Endodermal cell (in vitro differentiated cells): ENCODE results near the gene DCLRE1A. TPM values are rescaled to one million over a fixed set of nuclear protein-coding genes. Genes with fewer than 3 reads are reported as not detected.
"Not testable (repeated sequence)": the region's sequence is repeated elsewhere in the genome, so short reads cannot be mapped to it uniquely, and the experiment has no call there.

Experiments
- DNase-seq: peaks from one replicate; pipeline ENCODE4 v3.0.0-alpha.2; 2017
- H3K27ac ChIP-seq: 2 replicates; pipeline ENCODE4 v1.5.1; 2013; ENCODE audit warnings: mild to moderate bottlenecking, low read depth, low read length, moderate library complexity
- H3K27me3 ChIP-seq: 2 replicates; pipeline ENCODE4 v1.6.1; 2013; ENCODE audit warnings: mild to moderate bottlenecking, low read length, moderate library complexity; ENCODE audit not compliant: insufficient read depth, control insufficient read depth, poor library complexity, severe bottlenecking
- H3K36me3 ChIP-seq: 2 replicates; pipeline ENCODE4 v1.7.0; 2013; ENCODE audit warnings: mild to moderate bottlenecking, low read length, moderate library complexity; ENCODE audit not compliant: control insufficient read depth, insufficient read depth
- H3K4me1 ChIP-seq: one replicate; pipeline ENCODE4 v1.7.0; 2013; ENCODE audit warnings: low read length; ENCODE audit not compliant: control insufficient read depth, insufficient read depth
- H3K4me3 ChIP-seq: 2 replicates; pipeline ENCODE4 v1.5.1; 2013; ENCODE audit warnings: mild to moderate bottlenecking, low read length, moderate library complexity
- H3K9ac ChIP-seq: 2 replicates; pipeline ENCODE4 v1.6.1; 2013; ENCODE audit warnings: mild to moderate bottlenecking, low read length, moderate library complexity; ENCODE audit not compliant: poor library complexity, severe bottlenecking; ENCODE audit errors: extremely low read depth
- H3K9me3 ChIP-seq: 2 replicates; pipeline ENCODE4 v1.6.1; 2013; ENCODE audit warnings: mild to moderate bottlenecking, low read length, moderate library complexity; ENCODE audit not compliant: control insufficient read depth
- H3K27ac Mint-ChIP-seq: 2 replicates; pipeline ENCODE4 v1.8.0; 2020; ENCODE audit warnings: mixed read lengths
- H3K27me3 Mint-ChIP-seq: 2 replicates; pipeline ENCODE4 v1.8.0; 2021; ENCODE audit warnings: mild to moderate bottlenecking, mixed read lengths; ENCODE audit not compliant: insufficient read depth
- H3K36me3 Mint-ChIP-seq: 2 replicates; pipeline ENCODE4 v1.8.0; 2020; ENCODE audit warnings: low read depth, mixed read lengths
- H3K4me1 Mint-ChIP-seq: 2 replicates; pipeline ENCODE4 v1.8.0; 2020; ENCODE audit warnings: mixed read lengths
- H3K4me3 Mint-ChIP-seq: 2 replicates; pipeline ENCODE4 v1.8.0; 2020; ENCODE audit warnings: mild to moderate bottlenecking, moderate library complexity, mixed read lengths
- H3K9me3 Mint-ChIP-seq: 2 replicates; pipeline ENCODE4 v1.8.0; 2020; ENCODE audit warnings: mild to moderate bottlenecking, mixed read lengths
- WGBS, 2 experiments: methylation state at CpG; one replicate each; pipeline versions ENCODE4 v1.1.5 to v1.1.7; 2013; ENCODE audit warnings: missing lambda C conversion rate in 2 of 2, mixed read lengths in 1 of 2; ENCODE audit not compliant: insufficient coverage in 1 of 2, insufficient read length in 1 of 2; 5-methylcytosine and 5-hydroxymethylcytosine counted together
- total RNA-seq, 2 donors: library from RNA; stranded (reverse); fragmentation: NEBNext Ultra II Directional in 1 of 2; extraction: Animal tissue kit (Norgen Biotek cat#: 25700) in 1 of 2; gene quantifications; 2 replicates in 1 of 2; 3 replicates in 1 of 2; pipeline ENCODE4 v1.2.1, GENCODE V29; 2021
- TF ChIP-seq, protein P1 (sequence below): fragments of 200-600 bp; sonication (generic); conservative IDR thresholded peaks from 2 replicates; pipeline ENCODE4 v1.5.0; 2021; ENCODE audit warnings: antibody characterized with exemption, mild to moderate bottlenecking

Gene DCLRE1A
- total RNA-seq, 2 donors from 2014 or later = 9.6 to 17.8 TPM

DNA sequence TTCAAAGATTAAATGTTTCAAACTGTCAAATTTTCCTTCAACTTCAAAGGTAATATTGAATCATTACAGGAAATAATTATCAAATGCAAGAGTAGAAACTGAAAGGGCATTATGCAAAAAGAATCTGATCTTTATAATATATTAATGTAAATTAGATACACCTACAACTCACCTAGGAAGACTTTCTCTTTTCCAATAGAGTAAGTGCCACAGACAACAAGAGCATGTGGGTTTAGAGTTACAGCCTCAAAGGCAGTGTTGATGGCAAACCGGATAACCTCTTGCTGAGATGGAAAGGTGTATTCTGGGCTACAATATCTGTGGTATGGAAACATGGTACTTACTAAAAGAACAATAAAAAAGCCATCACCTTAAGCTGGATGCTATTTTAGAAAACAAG lies 11.7 kb downstream of the DCLRE1A start:
- no peaks in the 10 kb centered on the region for H3K9me3 ChIP-seq
- no peak overlapping the region for H3K9ac ChIP-seq
- no peak for DNase-seq
- TF ChIP-seq, protein P1, sequence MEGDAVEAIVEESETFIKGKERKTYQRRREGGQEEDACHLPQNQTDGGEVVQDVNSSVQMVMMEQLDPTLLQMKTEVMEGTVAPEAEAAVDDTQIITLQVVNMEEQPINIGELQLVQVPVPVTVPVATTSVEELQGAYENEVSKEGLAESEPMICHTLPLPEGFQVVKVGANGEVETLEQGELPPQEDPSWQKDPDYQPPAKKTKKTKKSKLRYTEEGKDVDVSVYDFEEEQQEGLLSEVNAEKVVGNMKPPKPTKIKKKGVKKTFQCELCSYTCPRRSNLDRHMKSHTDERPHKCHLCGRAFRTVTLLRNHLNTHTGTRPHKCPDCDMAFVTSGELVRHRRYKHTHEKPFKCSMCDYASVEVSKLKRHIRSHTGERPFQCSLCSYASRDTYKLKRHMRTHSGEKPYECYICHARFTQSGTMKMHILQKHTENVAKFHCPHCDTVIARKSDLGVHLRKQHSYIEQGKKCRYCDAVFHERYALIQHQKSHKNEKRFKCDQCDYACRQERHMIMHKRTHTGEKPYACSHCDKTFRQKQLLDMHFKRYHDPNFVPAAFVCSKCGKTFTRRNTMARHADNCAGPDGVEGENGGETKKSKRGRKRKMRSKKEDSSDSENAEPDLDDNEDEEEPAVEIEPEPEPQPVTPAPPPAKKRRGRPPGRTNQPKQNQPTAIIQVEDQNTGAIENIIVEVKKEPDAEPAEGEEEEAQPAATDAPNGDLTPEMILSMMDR = no peak
- H3K27me3 ChIP-seq = no peaks in the 10 kb centered on the region
- Mint-ChIP-seq H3K9me3 (no peaks in the 10 kb centered on the region), H3K36me3 (peaks cover 12% of the 10 kb centered on the region), H3K4me1 (no peaks in the 10 kb centered on the region), H3K27ac (no peak overlapping the region), H3K4me3 (no peak overlapping the region), H3K27me3 (no peaks in the 10 kb centered on the region)
- H3K4me3 ChIP-seq = no peak overlapping the region
- H3K27ac ChIP-seq = no peak overlapping the region
- H3K4me1 ChIP-seq = no peaks in the 10 kb centered on the region
- peaks cover 30% of the 10 kb centered on the region for H3K36me3 ChIP-seq
- 71% methylated on average over 1 of the region's 1 CpG; no CpG with 5 or more reads in 1 of the 2 experiments for WGBS, 2 experiments

DNA sequence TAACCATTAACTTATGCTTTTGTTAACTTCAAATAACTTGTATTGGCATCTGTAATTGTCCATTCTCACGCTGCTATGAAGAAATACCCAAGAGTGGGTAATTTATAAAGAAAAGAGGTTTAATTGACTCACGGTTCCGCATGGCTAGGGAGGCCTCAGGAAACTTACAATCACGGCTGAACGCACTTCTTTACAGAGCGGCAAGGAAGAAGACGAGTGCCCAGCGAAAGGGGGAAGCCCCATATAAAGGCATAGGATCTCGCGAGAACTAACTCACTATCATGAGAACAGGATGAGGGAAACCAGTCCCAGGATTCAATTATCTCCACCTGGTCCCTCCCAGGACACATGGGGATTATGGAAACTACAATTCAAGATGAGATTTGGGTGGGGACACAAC lies 25.3 kb downstream of the DCLRE1A start:
- H3K36me3 ChIP-seq, H3K9me3 Mint-ChIP-seq, H3K9ac ChIP-seq, H3K4me1 ChIP-seq, H3K4me1 Mint-ChIP-seq, H3K9me3 ChIP-seq, H3K36me3 Mint-ChIP-seq, H3K4me3 ChIP-seq, DNase-seq, H3K27me3 Mint-ChIP-seq, H3K27ac ChIP-seq, H3K27me3 ChIP-seq, H3K27ac Mint-ChIP-seq, H3K4me3 Mint-ChIP-seq: not testable (repeated sequence)
- 93 to 95% methylated on average over 8 to 10 of the region's 10 CpGs for WGBS, 2 experiments

DNA sequence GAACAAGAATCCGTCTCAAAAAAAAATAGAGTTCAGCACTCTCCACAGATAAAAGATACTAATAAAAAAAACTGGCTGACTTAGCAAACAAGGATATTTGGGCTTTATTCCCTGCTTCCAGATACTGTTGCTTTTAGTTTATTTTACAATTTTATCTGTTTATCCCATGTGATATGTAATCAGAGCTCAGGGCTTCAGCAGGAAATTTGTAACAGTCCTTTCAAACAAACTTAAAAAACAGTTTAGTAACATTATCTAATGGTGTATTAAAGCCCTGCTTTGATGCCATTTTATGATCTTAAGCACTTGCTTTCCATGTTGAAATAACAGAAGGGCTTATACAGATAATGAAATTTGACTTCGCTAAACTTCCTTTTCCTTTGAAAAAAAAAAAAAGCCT lies 28.1 kb downstream of the DCLRE1A start:
- Histone ChIP-seq H3K9me3 (no peaks in the 10 kb centered on the region), H3K27me3 (no peaks in the 10 kb centered on the region), H3K4me1 (no peaks in the 10 kb centered on the region), H3K36me3 (no peaks in the 10 kb centered on the region), H3K4me3 (no peak overlapping the region), H3K9ac (no peak overlapping the region), H3K27ac (no peak overlapping the region)
- Mint-ChIP-seq H3K4me3 (no peak overlapping the region), H3K4me1 (peaks cover 15% of the 10 kb centered on the region), H3K27me3 (no peaks in the 10 kb centered on the region), H3K27ac (no peak overlapping the region), H3K36me3 (no peaks in the 10 kb centered on the region), H3K9me3 (no peaks in the 10 kb centered on the region)
- DNase-seq = no peak
- 81 to 100% methylated on average over 1 to 2 of the region's 2 CpGs for WGBS, 2 experiments
- TF ChIP-seq, protein P1 = no peak

DNA sequence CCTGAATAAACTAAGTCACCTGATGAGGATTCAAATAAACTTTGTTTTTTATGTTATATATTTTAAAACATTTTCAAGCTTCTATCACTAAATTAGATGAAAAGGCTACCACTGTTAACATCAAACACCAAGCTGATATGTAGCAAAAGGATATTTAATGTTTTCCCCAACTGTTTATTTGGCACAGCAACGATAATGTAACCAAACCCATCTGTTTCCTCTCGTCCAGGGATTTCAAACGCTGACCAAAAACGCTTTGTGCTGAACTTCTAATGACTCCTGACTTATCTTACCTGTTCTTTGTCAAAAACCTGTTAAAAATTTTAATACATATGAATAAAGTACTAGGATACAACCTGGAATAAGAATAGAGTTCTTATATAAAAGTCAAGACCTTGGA lies 30.5 kb downstream of the DCLRE1A start:
- H3K4me3 ChIP-seq = no peak overlapping the region
- Mint-ChIP-seq H3K27me3 (no peaks in the 10 kb centered on the region), H3K27ac (no peak overlapping the region), H3K9me3 (no peaks in the 10 kb centered on the region), H3K4me1 (peaks cover 20% of the 10 kb centered on the region), H3K36me3 (no peaks in the 10 kb centered on the region), H3K4me3 (no peak overlapping the region)
- H3K27ac ChIP-seq = no peak overlapping the region
- no peaks in the 10 kb centered on the region for H3K27me3 ChIP-seq
- no peaks in the 10 kb centered on the region for H3K4me1 ChIP-seq
- DNase-seq = no peak
- no peaks in the 10 kb centered on the region for H3K36me3 ChIP-seq
- TF ChIP-seq, protein P1 = no peak
- no peak overlapping the region for H3K9ac ChIP-seq
- no peaks in the 10 kb centered on the region for H3K9me3 ChIP-seq
- 90% methylated on average over 4 of the region's 4 CpGs; no CpG with 5 or more reads in 1 of the 2 experiments for WGBS, 2 experiments
